C4-2B (cell line): ENCODE measurements around the gene TEX2.

Experiments used
- ZFX ChIP-seq: fragments of 450-650 bp; IDR thresholded peaks from 2 replicates; pipeline ENCODE4 v1.6.1; 2017
- TF ChIP-seq, protein P1 (sequence below): fragments of 450-650 bp; conservative IDR thresholded peaks from 2 replicates; pipeline ENCODE4 v1.5.1; 2017; ENCODE audit warnings: mild to moderate bottlenecking

DNA sequence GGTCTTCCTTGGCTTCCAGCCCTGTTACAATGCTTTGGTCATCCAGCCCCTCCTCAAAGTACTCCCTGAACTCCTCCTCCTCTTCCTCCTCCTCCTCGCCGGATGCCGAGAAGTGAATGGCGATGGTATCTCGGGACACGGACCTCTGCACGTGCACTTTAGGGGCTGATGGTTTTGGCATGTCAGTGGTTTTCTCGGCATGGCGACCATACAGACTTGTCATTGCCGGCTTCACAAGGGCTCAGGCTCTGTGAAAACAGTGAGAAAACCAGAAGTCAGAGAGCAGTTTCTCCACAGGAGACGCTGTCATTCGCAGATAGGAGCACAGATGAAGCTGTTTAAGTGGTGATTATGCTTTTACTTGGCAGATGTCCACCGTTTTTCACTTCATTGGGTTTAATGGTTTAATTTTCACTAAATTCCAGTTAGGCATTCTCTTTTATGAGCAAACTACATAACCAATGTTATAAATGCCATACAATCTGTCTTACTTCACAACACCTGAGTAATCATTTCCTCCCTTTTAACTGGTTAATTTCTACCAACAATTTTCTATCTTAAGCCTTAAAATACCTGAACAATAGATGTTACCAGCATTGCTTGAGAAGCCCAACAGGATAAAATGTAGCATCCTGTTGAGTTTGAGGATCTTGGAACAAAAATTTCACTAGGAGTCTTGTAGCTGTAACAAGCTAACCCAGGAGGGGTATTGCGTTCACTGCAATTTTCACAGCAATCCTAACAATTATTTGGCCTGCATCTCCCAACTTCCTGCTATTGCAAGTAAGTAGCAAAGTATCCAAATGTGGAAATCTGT lies 48.9 kb downstream of the TEX2 start:
- TF ChIP-seq, protein P1, sequence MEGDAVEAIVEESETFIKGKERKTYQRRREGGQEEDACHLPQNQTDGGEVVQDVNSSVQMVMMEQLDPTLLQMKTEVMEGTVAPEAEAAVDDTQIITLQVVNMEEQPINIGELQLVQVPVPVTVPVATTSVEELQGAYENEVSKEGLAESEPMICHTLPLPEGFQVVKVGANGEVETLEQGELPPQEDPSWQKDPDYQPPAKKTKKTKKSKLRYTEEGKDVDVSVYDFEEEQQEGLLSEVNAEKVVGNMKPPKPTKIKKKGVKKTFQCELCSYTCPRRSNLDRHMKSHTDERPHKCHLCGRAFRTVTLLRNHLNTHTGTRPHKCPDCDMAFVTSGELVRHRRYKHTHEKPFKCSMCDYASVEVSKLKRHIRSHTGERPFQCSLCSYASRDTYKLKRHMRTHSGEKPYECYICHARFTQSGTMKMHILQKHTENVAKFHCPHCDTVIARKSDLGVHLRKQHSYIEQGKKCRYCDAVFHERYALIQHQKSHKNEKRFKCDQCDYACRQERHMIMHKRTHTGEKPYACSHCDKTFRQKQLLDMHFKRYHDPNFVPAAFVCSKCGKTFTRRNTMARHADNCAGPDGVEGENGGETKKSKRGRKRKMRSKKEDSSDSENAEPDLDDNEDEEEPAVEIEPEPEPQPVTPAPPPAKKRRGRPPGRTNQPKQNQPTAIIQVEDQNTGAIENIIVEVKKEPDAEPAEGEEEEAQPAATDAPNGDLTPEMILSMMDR = no peak
- no peak for TF ChIP-seq ZFX
